A673 (cell line): Measurements from ENCODE around the gene FAM110C. TPM values are rescaled to one million over a fixed set of nuclear protein-coding genes. Genes with fewer than 3 reads are reported as not detected.
A peak's percentile ranks its signal among the peaks of the same experiment; 100 is the strongest.
"Not testable (repeated sequence)": the region's sequence is repeated elsewhere in the genome, so short reads cannot be mapped to it uniquely, and the experiment has no call there.

ENCODE experiments used
- BruUV-seq: library from RNA; stranded (reverse); fragments of 400-500 nt; replicated peaks from 2 replicates; lab custom pipeline; 2021; lab: Mats Ljungman, UMichigan
- CTCF ChIA-PET: fragments of 300-600 bp; sonication (Branson Sonifier 250); formaldehyde crosslinking; loops from one replicate; lab custom pipeline; 2022; ENCODE audit warnings: antibody characterized with exemption; lab: Charles Lee
- POLR2A ChIA-PET: fragments of 300-600 bp; sonication (Branson Sonifier 250); formaldehyde crosslinking; loops from one replicate; lab custom pipeline; 2022; ENCODE audit warnings: antibody characterized with exemption; ENCODE audit not compliant: low non-redundant PET; lab: Charles Lee
- DNase-seq: peaks from one replicate; pipeline ENCODE4 v3.0.0-alpha.2; 2015; ENCODE audit warnings: low spot score
- H3K27ac ChIP-seq: fragments of 200-600 bp; sonication (generic); 2 replicates; pipeline ENCODE4 v1.5.1; 2016; ENCODE audit warnings: mixed run types, low read depth, mild to moderate bottlenecking, mixed read lengths, antibody characterized with exemption, low read length; ENCODE audit not compliant: poor library complexity, severe bottlenecking
- H3K27me3 ChIP-seq: fragments of 200-600 bp; sonication (generic); replicated peaks from 2 replicates; pipeline ENCODE4 v1.6.1; 2017; ENCODE audit warnings: mixed run types, low read depth, mild to moderate bottlenecking, mixed read lengths, antibody characterized with exemption, low read length; ENCODE audit not compliant: insufficient read depth, poor library complexity
- H3K36me3 ChIP-seq: fragments of 200-600 bp; sonication (generic); 2 replicates; pipeline ENCODE4 v1.6.1; 2016; ENCODE audit warnings: mixed run types, mild to moderate bottlenecking, mixed read lengths, antibody characterized with exemption, low read length; ENCODE audit not compliant: insufficient read depth, poor library complexity, severe bottlenecking
- H3K4me1 ChIP-seq: fragments of 200-600 bp; sonication (generic); 2 replicates; pipeline ENCODE4 v1.6.1; 2017; ENCODE audit warnings: mixed run types, mild to moderate bottlenecking, mixed read lengths, antibody characterized with exemption, low read length; ENCODE audit not compliant: insufficient read depth, poor library complexity, severe bottlenecking
- H3K4me3 ChIP-seq: fragments of 200-600 bp; sonication (generic); 2 replicates; pipeline ENCODE4 v1.5.1; 2016; ENCODE audit warnings: low read depth, mixed run types, mild to moderate bottlenecking, mixed read lengths, low read length; ENCODE audit not compliant: poor library complexity, severe bottlenecking
- H3K9me3 ChIP-seq: fragments of 200-600 bp; sonication (generic); 2 replicates; pipeline ENCODE4 v1.6.1; 2016; ENCODE audit warnings: mixed run types, low read depth, mild to moderate bottlenecking, mixed read lengths, antibody characterized with exemption, low read length; ENCODE audit not compliant: poor library complexity, severe bottlenecking
- CTCF ChIP-seq: fragments of 300-800, 200-600 bp; sonication (generic); conservative IDR thresholded peaks from 2 replicates; pipeline ENCODE4 v1.5.1; 2017; ENCODE audit warnings: low read depth, mild to moderate bottlenecking, antibody characterized with exemption, low read length, moderate library complexity, mixed read lengths
- EZH2 ChIP-seq: fragments of 200-600 bp; sonication (generic); IDR thresholded peaks from 2 replicates; pipeline ENCODE4 v1.6.1; 2017; ENCODE audit warnings: borderline replicate concordance, low read depth, mild to moderate bottlenecking, mixed read lengths, antibody characterized with exemption, low read length; ENCODE audit not compliant: poor library complexity, severe bottlenecking
- intact Hi-C: fragments of 100-400 bp; cut with micrococcal nuclease; formaldehyde crosslinking; loops from one replicate; pipeline ENCODE4 v1.10.0; 2022; ENCODE audit not compliant: unreplicated experiment
- total RNA-seq: library from RNA; stranded (reverse); gene quantifications from 2 replicates; pipeline ENCODE4 v1.2.3, GENCODE V29; 2021

FAM110C gene
- total RNA-seq, 1 experiment from 2014 or later, result 1.2 TPM

GRCh38 chr2:20259-20658 lies 26.0 kb downstream of the FAM110C start:
- H3K36me3 ChIP-seq, BruUV-seq, intact Hi-C loops, H3K27me3 ChIP-seq, H3K9me3 ChIP-seq, POLR2A ChIA-PET, DNase-seq, H3K4me1 ChIP-seq, H3K27ac ChIP-seq, H3K4me3 ChIP-seq: not testable (repeated sequence)
- CTCF ChIA-PET, result interaction anchor here (1.4 kb wide), 1 partner anchor 122 kb away, joined by 4 read pairs; no protein-coding TSS in a partner anchor

- no TSS peak for BruUV-seq
- Histone ChIP-seq H3K4me1 (no peaks in the 10 kb centered on the region), H3K27me3 (no peaks in the 10 kb centered on the region), H3K36me3 (no peaks in the 10 kb centered on the region), H3K4me3 (no peak overlapping the region), H3K9me3 (no peaks in the 10 kb centered on the region), H3K27ac (no peak overlapping the region)
- CTCF ChIA-PET, result no interaction called here
- TF ChIP-seq EZH2 (no peak), CTCF (no peak)
- DNase-seq, result no peak
- intact Hi-C loops, result no loop called here
- POLR2A ChIA-PET, result no interaction called here
Observed at GRCh38 chr2:19505-19904, 26.8 kb downstream of the FAM110C start.

- no peaks in the 10 kb centered on the region for H3K9me3 ChIP-seq
- POLR2A ChIA-PET, result no interaction called here
- peak; percentile 64 for TF ChIP-seq CTCF
- no peak for TF ChIP-seq EZH2
- no peaks in the 10 kb centered on the region for H3K36me3 ChIP-seq
- H3K4me3 ChIP-seq, result no peak overlapping the region
- no peak for DNase-seq
- H3K27ac ChIP-seq, result no peak overlapping the region
- BruUV-seq, result no TSS peak
- H3K4me1 ChIP-seq, result no peaks in the 10 kb centered on the region
- CTCF ChIA-PET, result no interaction called here
- no peaks in the 10 kb centered on the region for H3K27me3 ChIP-seq
- intact Hi-C loops, result no loop called here
Observed at GRCh38 chr2:18402-19271, 27.7 kb downstream of the FAM110C start.

GRCh38 chr2:15916-16315 lies 30.4 kb downstream of the FAM110C start:
- H3K4me1 ChIP-seq, BruUV-seq, H3K9me3 ChIP-seq, H3K27ac ChIP-seq, H3K4me3 ChIP-seq, POLR2A ChIA-PET, H3K36me3 ChIP-seq, DNase-seq, intact Hi-C loops, CTCF ChIA-PET, H3K27me3 ChIP-seq: not testable (repeated sequence)
